AG09319 (cell line): ENCODE data around the gene KRTAP20-4.

Source experiments
- DNase-seq: peaks from one replicate; pipeline ENCODE4 v3.0.0-alpha.2; 2010; ENCODE audit warnings: low read depth; ENCODE audit errors: extremely low read depth
- TF ChIP-seq, protein P1 (sequence below): IDR thresholded peaks from 2 replicates; pipeline ENCODE4 v1.5.1; 2011; ENCODE audit warnings: low read depth, mild to moderate bottlenecking, inconsistent platforms, low read length, moderate library complexity

Gene KRTAP20-4

DNA sequence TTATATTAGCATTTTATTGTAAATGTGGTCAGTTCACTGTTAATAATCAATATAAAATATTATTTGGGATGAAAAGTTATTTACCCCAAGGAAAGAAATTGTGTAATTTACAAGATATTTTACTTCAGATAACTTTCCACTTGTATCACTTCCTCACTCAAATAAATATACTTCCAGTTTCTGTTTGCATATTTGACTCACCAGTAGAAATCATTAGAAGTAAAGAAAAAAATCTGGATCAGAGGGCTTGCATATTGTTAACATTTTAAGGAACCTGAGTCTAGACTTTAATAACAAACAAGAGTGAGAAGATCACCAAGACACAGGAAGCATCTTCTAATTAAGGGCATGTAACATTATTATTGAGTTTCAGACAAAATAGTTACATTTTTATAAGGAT lies 347 bp upstream of the KRTAP20-4 start:
- TF ChIP-seq, protein P1, sequence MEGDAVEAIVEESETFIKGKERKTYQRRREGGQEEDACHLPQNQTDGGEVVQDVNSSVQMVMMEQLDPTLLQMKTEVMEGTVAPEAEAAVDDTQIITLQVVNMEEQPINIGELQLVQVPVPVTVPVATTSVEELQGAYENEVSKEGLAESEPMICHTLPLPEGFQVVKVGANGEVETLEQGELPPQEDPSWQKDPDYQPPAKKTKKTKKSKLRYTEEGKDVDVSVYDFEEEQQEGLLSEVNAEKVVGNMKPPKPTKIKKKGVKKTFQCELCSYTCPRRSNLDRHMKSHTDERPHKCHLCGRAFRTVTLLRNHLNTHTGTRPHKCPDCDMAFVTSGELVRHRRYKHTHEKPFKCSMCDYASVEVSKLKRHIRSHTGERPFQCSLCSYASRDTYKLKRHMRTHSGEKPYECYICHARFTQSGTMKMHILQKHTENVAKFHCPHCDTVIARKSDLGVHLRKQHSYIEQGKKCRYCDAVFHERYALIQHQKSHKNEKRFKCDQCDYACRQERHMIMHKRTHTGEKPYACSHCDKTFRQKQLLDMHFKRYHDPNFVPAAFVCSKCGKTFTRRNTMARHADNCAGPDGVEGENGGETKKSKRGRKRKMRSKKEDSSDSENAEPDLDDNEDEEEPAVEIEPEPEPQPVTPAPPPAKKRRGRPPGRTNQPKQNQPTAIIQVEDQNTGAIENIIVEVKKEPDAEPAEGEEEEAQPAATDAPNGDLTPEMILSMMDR = no peak
- DNase-seq = no peak

DNA sequence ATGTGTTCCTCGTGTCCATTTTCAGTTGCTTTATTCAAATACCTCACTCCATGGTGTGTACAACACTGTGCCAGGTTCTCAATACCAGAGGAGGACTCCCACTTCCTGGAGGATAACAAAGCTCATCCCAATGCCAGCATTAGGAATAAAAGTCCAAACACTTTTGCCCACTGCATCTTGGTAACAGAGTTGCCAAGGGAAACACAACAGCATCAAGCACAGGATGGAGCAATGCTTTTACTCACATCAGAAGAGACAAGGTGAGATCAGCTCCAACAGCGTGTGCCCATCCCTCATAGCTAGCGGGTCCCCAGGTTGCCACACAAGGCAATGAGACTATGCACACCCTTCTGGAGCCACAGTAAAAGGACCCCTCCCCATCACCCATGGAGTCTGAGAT lies 2.9 kb downstream of the KRTAP20-4 start:
- TF ChIP-seq, protein P1 = no peak
- no peak for DNase-seq

DNA sequence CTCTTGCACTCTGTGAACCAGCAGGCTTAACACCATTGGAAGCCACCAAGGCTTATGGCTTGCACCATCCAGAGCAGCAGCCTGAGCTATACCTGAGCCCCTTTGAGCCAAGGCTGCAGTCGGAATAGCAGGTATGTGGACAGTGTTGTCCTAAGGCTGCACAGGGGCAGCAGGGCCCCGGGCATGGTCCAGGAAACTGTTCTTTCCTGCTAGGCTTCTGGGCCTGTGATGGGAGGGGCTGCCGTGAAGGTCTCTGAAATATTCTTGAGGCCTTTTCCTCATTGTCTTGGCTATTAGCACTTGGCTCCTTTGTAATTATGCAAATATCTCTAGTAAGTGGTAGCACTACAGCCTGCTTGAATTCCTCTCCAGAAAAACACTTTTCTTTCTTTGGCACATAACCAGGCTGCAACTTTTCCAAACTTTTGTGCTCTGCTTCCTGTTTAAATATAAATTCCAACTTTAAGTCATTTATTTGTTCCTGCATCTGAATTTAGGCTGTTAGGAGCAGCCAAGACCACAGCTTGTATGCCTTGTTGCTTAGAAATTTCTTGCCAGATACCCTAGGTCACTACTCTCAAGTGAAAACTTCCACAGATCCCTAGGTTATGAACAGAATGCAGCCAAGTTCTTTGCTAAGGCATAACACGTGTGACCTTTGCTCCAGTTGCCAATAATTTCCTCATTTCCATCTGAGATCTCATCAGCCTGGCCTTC lies 5.2 kb downstream of the KRTAP20-4 start:
- no peak for DNase-seq
- TF ChIP-seq, protein P1 = no peak

DNA sequence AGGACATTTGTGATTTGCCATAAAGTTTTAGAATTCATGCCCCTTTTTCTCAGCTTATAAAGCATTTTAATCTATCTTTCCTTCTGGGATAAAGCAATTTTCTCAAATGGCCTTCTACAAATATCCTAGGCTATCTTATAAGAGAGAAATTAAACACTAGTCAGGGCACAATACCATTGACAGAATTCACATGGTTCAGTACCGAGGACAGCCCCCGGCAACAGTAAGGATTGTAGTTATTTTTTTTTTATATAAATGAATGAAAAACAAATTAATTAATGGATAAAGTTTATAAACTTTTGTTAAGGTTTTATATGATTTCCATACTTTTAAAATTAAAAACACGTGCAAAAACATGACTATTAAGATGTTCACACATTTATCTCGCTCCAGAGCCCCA lies 7.7 kb downstream of the KRTAP20-4 start:
- DNase-seq = no peak
- TF ChIP-seq, protein P1 = no peak

DNA sequence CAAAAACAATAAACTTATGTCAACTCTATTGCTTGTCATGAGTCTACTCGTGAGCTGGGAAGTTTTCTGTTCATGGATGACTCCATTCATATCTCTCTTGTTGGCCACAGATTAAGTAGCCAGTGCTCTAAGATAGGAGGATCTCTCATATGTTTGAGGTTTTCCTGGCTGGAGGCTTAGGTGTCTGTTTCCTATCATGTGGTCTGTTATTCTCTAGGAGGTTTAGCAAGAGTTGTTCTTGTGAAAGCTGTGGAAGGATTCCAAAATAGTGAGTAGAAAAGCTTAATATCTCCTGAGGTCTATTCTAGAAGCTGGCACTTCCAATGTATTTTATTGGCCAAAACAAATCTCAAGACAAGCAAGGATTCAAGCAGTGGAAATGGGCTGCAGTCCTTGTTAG lies 8.8 kb downstream of the KRTAP20-4 start:
- TF ChIP-seq, protein P1 = no peak
- no peak for DNase-seq

DNA sequence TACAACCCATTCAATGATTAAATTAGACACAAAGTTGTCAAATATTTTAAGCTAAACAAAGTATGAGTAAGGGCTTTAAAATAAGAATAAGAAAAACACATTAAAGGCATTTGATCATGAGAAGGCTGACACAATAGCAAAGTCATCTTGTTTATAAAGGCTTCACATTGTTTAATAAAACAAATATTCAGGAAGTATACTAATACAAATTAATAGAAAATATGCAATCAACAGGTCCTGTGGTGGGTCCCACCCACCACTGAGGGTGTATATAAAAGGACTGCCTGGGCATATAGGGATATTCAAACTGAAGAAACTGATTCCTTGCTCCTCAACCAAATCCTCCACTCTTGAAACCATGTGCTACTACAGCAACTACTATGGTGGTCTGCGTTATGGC lies 14.5 kb downstream of the KRTAP20-4 start, which contains the start of gene KRTAP20-2:
KRTAP20-2 (plus strand) TSS at position 301 of the 400 bp plus-strand sequence; CDS start at position 359, 58 bp downstream.
- TF ChIP-seq, protein P1 = no peak
- DNase-seq = no peak

DNA sequence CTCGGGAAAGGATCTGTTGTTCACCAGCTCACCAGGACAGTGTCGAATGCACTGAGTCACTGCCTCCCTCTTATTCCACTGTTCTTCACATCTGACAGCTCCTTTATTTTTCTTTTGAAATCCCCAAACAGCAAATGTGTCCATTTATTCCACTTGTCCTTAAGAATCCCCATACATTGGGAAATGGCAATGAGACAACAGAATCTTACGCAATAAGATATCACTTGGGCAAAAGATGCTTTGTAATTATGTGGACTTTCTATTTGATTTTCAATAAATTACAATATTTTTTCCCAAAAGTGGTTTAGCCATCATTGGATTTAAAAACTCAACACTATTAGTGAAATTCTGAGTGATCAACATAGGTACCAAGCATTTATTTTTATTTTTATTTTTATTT lies 18.3 kb downstream of the KRTAP20-4 start:
- DNase-seq = no peak

More for the DNA sequence above, 18.3 kb downstream of the KRTAP20-4 start:
- TF ChIP-seq, protein P1 = no peak
